Keratinocyte (primary cell): Measurements from ENCODE around the gene BEX3. TPM values are rescaled to one million over a fixed set of nuclear protein-coding genes. Genes with fewer than 3 reads are reported as not detected.

Experiments
- DNase-seq: peaks from one replicate; pipeline ENCODE4 v3.0.0-alpha.2; 2011; ENCODE audit warnings: low read depth, missing footprints, low spot score
- FAIRE-seq: peaks from 2 replicates; lab custom pipeline; 2011; peaks lifted over from hg19 to GRCh38; lab: Jason Lieb, UNC
- H2AFZ ChIP-seq: 2 replicates; pipeline ENCODE4 v1.6.0; 2012; ENCODE audit warnings: low read length, control low read depth, inconsistent platforms; ENCODE audit not compliant: control insufficient read depth
- H3K27ac ChIP-seq: 2 replicates; pipeline ENCODE4 v1.5.1; 2011; ENCODE audit warnings: low read length; ENCODE audit not compliant: control insufficient read depth, insufficient read depth
- H3K27me3 ChIP-seq: 3 replicates; pipeline ENCODE4 v1.6.0; 2011; ENCODE audit warnings: low read length; ENCODE audit not compliant: control insufficient read depth, insufficient read depth; ENCODE audit errors: extremely low read depth
- H3K36me3 ChIP-seq, 2 experiments: 2 replicates in 1 of 2; 3 replicates in 1 of 2; pipeline ENCODE4 v1.5.1; 2011; ENCODE audit warnings: low read length in 2 of 2, mild to moderate bottlenecking in 1 of 2; ENCODE audit not compliant: control insufficient read depth in 2 of 2, insufficient read depth in 2 of 2; ENCODE audit errors: extremely low read depth in 1 of 2
- H3K4me1 ChIP-seq: 3 replicates; pipeline ENCODE4 v1.5.1; 2011; ENCODE audit warnings: low read length; ENCODE audit not compliant: control insufficient read depth, insufficient read depth; ENCODE audit errors: extremely low read depth
- H3K4me2 ChIP-seq: 3 replicates; pipeline ENCODE4 v1.6.0; 2011; ENCODE audit warnings: low read depth, low read length; ENCODE audit not compliant: control insufficient read depth, insufficient read depth; ENCODE audit errors: extremely low read depth
- H3K4me3 ChIP-seq, 3 experiments: fragments of 200-600 bp in 1 of 3; sonication (generic) in 1 of 3; 2 replicates in 2 of 3; 3 replicates in 1 of 3; pipeline ENCODE4 v1.5.1; 2011 to 2016; ENCODE audit warnings: low read length in 3 of 3, mild to moderate bottlenecking in 3 of 3, control low read depth in 2 of 3, inconsistent platforms in 1 of 3, low read depth in 1 of 3, mixed read lengths in 1 of 3, mixed run types in 1 of 3, moderate library complexity in 1 of 3; ENCODE audit not compliant: control insufficient read depth in 2 of 3, insufficient read depth in 2 of 3; ENCODE audit errors: extremely low read depth in 1 of 3
- H3K79me2 ChIP-seq: 2 replicates; pipeline ENCODE4 v1.6.0; 2012; ENCODE audit warnings: low read length; ENCODE audit not compliant: control insufficient read depth, insufficient read depth
- H3K9ac ChIP-seq: 3 replicates; pipeline ENCODE4 v1.6.0; 2011; ENCODE audit warnings: low read length; ENCODE audit not compliant: control insufficient read depth, insufficient read depth; ENCODE audit errors: extremely low read depth
- H3K9me1 ChIP-seq: 3 replicates; pipeline ENCODE4 v1.6.0; 2011; ENCODE audit warnings: low read length; ENCODE audit not compliant: control insufficient read depth, insufficient read depth; ENCODE audit errors: extremely low read depth
- H3K9me3 ChIP-seq: 2 replicates; pipeline ENCODE4 v1.5.1; 2012; ENCODE audit warnings: low read depth, low read length; ENCODE audit not compliant: control insufficient read depth
- H4K20me1 ChIP-seq: 3 replicates; pipeline ENCODE4 v1.6.0; 2011; ENCODE audit warnings: low read length; ENCODE audit not compliant: control insufficient read depth, insufficient read depth; ENCODE audit errors: extremely low read depth
- CTCF ChIP-seq, 3 experiments: IDR thresholded peaks in 1 of 3; conservative IDR thresholded peaks in 1 of 3; optimal IDR thresholded peaks in 1 of 3; 2 replicates in 2 of 3; 3 replicates in 1 of 3; pipeline versions ENCODE3 to v1.5.1; 2011; ENCODE audit warnings: low read length in 3 of 3, mild to moderate bottlenecking in 3 of 3, moderate library complexity in 2 of 3, control low read depth in 1 of 3, inconsistent platforms in 1 of 3; ENCODE audit not compliant: insufficient read depth in 2 of 3; ENCODE audit errors: extremely low read depth in 1 of 3
- EZH2 ChIP-seq: IDR thresholded peaks from one replicate; pipeline ENCODE4 v1.6.1; 2012; ENCODE audit warnings: inconsistent platforms, mild to moderate bottlenecking, low read length, moderate library complexity
- dilution Hi-C: fragments of 300-500 bp; cut with MboI; formaldehyde crosslinking; loops from one replicate; pipeline ENCODE4 v1.7.0; 2020; ENCODE audit warnings: low sequenced_read_pairs; ENCODE audit not compliant: extremely low pct_ligation_motif_present
- polyA plus RNA-seq, 5 experiments: library from polyadenylated mRNA; depleted of rRNA in 3 of 5; stranded (reverse) in 3 of 5; stranded (forward) in 1 of 5; unstranded in 1 of 5; fragments of >200 nt; gene quantifications; 1 replicate in 1 of 5; 2 replicates in 3 of 5; 3 replicates in 1 of 5; pipeline versions ENCODE4 v1.2.1 to v1.2.3, GENCODE V29; 2011 to 2012; ENCODE audit warnings: missing spikeins in 2 of 5, low read depth in 1 of 5, low replicate concordance in 1 of 5

The BEX3 gene
- polyA plus RNA-seq, 1 donor (not counting 4 experiments of a cell fraction or from before 2014, with no cell fraction given): 264 TPM

- H3K27ac ChIP-seq: no peak overlapping the region
- no peak for DNase-seq
- TF ChIP-seq EZH2 (no peak), CTCF (optimal IDR thresholded peaks at IDR 0.05 in 1 of 3, IDR thresholded peaks at IDR 0.05 in 1 of 3, conservative IDR thresholded peaks at IDR 0.05 in 1 of 3; ENCODE audit: extremely low read depth in 1 of 3, insufficient read depth in 2 of 3, low read length in 3 of 3) (no peak)
- dilution Hi-C loops: no loop called here
- H3K36me3 ChIP-seq: no peaks in the 10 kb centered on the region
- H3K9me1 ChIP-seq: no peaks in the 10 kb centered on the region
- H4K20me1 ChIP-seq: no peaks in the 10 kb centered on the region
- no peak overlapping the region for H3K4me2 ChIP-seq
- no peak overlapping the region for H3K4me3 ChIP-seq
- H3K9ac ChIP-seq: no peak overlapping the region
- peaks cover 11% of the 10 kb centered on the region for H3K4me1 ChIP-seq
- FAIRE-seq: no peak
- H3K27me3 ChIP-seq: no peaks in the 10 kb centered on the region
- H3K79me2 ChIP-seq: no peaks in the 10 kb centered on the region
- no peak overlapping the region for H2AFZ ChIP-seq
- H3K9me3 ChIP-seq: no peaks in the 10 kb centered on the region
Observed at GRCh38 chrX:103396186-103396585, 19.8 kb downstream of the BEX3 start.

DNA sequence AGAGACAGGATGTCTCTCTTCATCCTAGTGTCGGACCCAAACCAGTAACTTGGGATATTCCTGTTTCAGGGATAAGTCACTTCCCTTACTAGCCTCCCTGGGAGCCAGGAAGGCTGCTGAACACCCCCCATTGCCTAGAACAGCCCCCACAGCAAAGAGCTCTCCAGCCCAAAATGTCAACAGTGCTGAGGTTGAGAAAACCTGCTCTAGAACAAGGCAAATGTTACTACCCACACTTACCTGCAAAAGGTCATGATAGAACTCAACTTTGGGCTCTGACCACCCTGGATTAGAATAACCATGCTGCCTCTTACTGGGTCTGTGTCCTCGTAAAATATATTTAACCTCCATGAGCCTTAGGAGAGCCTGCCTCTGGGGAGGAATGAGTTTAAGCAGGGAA is 20.3 kb downstream of the BEX3 start:
- no peak overlapping the region for H3K4me3 ChIP-seq
- H3K79me2 ChIP-seq: no peaks in the 10 kb centered on the region
- peaks cover 11% of the 10 kb centered on the region for H3K4me1 ChIP-seq
- FAIRE-seq: no peak
- H3K9me1 ChIP-seq: no peaks in the 10 kb centered on the region
- no peak for DNase-seq
- H4K20me1 ChIP-seq: no peaks in the 10 kb centered on the region
- no peak overlapping the region for H3K27ac ChIP-seq
- H2AFZ ChIP-seq: no peak overlapping the region
- H3K9me3 ChIP-seq: no peaks in the 10 kb centered on the region
- no peak overlapping the region for H3K4me2 ChIP-seq
- TF ChIP-seq CTCF (optimal IDR thresholded peaks at IDR 0.05 in 1 of 3, IDR thresholded peaks at IDR 0.05 in 1 of 3, conservative IDR thresholded peaks at IDR 0.05 in 1 of 3; ENCODE audit: extremely low read depth in 1 of 3, insufficient read depth in 2 of 3, low read length in 3 of 3) (no peak), EZH2 (no peak)
- H3K36me3 ChIP-seq: no peaks in the 10 kb centered on the region
- no peak overlapping the region for H3K9ac ChIP-seq
- no peaks in the 10 kb centered on the region for H3K27me3 ChIP-seq
- dilution Hi-C loops: no loop called here
